HG02870 (cell line): ENCODE measurements around the gene WNT6.

ENCODE experiments used
- ATAC-seq: cut with Tn5 transposase; IDR thresholded peaks from one replicate; pipeline ENCODE4 v1.9.1; 2021; ENCODE audit warnings: mild to moderate bottlenecking, moderate library complexity; ENCODE audit not compliant: unreplicated experiment

Gene WNT6

DNA sequence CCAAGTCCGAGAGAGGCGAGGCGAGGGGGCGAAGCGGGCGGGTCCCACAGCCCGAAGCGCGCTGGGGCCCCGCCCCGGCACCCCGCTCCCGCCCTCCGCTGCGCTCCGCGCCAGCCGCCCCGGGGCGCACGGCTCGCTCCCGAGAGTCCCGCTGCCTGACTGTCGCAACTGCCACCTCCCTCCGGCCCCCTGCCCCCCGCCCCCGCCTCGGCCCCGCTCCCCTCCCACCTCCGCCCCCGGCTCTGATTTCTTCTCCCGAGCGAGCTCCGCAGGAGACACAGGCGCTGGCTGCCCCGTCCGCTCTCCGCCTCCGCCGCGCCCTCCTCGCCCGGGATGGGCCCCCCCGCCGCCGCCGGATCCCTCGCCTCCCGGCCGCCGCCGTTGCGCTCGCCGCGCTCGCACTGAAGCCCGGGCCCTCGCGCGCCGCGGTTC is at the start of gene WNT6:
TSS of gene WNT6 (plus strand) at position 250 of the 432 bp plus-strand sequence. CDS start 233 bp downstream, outside the sequence.
- no peak for ATAC-seq

DNA sequence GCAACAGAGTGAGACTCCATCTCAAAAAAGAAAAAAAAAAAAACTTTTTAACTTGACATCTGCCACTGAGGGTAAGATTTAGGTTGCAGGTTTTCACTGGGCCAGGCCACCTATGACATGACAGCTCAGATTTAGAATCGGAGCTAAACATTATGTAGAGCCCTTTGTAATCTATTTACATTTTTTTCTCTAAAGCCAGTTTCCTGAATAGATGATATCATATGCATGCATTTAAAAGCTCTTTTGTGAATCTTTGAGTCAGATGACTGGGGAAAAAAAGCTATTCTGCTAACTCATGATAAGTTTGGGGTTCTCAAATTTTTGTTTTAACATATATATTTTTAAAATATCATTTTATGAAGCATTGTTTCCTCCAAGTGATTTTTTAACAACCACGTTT is 49.3 kb upstream of the WNT6 start:
- ATAC-seq = no peak

DNA sequence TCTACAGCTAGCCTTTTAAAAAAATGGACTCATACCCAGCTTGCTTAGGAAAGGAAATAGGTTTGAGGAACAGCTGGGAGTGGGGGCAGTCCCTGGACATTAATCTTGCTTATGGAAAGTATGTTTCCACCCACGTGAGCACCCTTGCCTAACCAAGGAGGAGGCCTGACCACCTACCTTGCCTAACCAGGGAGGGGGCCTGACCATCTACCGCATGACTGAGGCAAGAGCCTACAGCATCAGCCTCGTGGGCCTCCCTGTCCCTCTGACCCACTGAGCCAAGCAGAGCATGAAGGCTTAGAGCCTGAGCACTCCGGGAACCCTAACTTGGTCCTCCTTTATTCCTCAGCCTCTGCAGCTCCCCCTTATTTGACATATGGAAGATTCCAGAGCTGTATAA is 48.2 kb upstream of the WNT6 start:
- no peak for ATAC-seq

DNA sequence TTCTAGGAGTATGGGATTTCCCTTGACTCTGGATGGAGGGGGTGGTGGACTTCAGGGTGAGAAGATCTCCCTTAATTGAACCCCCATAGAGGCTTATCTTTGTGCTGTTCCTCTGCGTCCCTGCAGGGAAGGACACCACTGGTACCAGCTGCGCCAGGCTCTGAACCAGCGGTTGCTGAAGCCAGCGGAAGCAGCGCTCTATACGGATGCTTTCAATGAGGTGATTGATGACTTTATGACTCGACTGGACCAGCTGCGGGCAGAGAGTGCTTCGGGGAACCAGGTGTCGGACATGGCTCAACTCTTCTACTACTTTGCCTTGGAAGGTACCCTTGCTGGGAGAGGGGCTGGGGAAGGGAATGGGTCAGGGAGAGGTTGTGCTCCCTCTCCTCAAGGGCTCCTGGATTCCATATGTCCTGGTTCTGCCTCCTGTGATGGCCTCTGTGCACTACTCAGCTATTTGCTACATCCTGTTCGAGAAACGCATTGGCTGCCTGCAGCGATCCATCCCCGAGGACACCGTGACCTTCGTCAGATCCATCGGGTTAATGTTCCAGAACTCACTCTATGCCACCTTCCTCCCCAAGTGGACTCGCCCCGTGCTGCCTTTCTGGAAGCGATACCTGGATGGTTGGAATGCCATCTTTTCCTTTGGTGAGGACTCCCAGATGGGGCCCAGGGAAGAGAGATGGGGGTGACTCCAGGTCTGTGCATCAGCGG is 47.3 kb upstream of the WNT6 start:
- no peak for ATAC-seq

DNA sequence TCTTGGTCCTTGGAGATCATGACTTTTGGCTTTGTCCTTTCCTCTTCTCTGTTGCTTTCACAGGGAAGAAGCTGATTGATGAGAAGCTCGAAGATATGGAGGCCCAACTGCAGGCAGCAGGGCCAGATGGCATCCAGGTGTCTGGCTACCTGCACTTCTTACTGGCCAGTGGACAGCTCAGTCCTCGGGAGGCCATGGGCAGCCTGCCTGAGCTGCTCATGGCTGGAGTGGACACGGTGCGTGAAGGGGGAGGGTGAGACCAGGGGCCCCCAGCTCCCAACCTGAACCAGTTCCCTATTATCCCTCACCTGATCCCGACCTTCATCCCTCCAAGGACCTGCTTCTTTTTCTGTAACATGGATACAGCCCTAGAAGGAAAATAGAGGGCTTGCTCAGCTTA is 46.7 kb upstream of the WNT6 start:
- no peak for ATAC-seq

DNA sequence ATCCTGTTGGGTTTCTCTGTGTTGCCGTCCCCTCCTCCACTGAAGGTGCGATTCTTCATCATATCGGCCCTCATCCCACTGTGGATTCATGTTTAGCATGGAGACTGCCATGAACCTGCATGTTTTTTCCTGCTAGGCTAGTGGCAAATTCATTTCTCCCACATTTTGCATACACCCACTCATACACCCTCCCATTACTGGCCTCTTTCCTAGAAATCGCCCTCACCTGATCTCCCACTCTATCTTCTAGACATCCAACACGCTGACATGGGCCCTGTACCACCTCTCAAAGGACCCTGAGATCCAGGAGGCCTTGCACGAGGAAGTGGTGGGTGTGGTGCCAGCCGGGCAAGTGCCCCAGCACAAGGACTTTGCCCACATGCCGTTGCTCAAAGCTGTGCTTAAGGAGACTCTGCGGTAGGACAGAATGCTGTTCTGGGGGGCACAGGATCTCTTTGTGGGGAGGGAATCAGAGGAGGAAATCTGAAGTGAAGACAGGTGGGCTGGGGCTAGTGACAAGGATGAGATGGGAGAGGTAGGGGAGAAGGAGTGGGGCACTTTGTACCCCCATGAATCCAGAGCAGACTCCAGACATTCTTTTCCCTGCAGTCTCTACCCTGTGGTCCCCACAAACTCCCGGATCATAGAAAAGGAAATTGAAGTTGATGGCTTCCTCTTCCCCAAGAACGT is 45.7 kb upstream of the WNT6 start:
- ATAC-seq = no peak

DNA sequence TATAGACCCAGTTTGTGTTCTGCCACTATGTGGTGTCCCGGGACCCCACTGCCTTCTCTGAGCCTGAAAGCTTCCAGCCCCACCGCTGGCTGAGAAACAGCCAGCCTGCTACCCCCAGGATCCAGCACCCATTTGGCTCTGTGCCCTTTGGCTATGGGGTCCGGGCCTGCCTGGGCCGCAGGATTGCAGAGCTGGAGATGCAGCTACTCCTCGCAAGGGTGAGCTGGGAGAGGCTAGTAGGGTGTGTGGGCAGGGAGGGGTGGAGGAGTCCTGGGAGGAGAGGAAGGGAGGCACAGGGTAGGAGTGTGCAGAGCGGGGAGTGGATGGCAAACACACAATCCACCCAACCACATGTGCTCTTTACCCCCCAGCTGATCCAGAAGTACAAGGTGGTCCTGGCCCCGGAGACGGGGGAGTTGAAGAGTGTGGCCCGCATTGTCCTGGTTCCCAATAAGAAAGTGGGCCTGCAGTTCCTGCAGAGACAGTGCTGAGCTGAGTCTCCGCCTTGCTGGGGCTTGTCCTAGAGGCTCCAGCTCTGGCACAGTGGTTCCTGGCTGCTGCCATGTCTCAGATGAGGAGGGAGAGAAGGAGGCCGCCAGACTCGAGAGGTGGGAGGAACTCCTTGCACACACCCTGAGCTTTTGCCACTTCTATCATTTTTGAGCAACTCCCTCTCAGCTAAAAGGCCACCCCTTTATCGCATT is 44.9 kb upstream of the WNT6 start:
- no peak for ATAC-seq

DNA sequence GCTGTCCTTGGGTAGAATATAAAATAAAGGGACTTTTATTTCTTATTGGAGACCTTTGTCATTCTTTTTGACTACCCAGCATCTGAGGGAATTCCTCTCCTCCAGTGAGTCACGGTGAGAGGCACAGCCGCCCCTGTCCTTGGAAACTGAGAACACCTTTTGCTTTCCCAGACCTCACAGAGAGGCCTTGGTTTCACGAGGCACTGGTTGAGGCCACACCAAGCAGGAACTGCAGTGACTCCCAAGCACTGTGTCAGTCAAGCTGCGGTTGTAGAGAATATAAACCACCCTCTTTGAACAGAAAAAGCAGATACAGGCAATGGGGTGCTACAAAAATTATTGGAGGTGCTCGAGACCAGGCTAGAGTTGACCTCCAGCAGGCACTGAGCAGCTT is 44.4 kb upstream of the WNT6 start:
- no peak for ATAC-seq

DNA sequence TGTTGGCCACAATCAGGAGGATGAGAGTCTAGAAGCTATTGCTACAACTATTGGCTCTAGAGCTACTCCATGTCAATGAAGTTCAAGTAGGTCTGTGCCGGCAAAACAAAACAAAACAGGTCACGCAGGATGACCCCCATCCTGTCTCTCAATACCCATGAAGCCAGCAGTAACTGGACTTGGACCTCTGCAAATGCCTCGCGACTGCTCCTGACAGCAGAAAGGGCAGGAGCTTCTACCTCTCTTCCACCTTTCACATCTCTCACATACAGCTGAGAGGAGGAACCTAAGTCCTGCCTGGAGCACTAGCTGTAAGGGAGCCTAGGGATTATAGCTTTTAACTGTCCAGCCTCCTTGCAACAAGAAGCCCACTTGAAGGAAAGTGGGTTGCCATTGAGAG is 44.0 kb upstream of the WNT6 start:
- ATAC-seq = no peak

DNA sequence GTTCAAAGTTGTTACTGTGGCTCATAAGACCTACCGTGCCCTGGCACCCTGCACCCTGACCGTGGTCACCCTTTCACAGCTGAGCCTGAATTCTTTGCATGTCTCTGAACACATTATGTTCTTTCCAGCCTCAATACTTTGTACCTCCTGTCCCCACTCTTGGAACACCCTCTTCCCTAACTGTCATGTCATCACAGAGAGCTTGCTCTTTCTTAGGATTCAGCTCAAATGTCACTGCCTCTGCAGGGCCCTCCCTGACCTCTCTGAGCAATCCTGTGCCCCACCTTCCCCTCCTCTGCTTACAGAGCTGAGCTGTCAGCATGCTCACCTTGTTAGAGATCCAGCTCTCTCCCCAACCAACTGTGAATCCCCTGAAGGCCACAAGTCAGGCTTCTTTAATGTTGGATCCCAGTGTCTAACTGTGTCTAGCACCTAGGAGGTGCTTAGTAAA is 43.0 kb upstream of the WNT6 start:
- no peak for ATAC-seq

DNA sequence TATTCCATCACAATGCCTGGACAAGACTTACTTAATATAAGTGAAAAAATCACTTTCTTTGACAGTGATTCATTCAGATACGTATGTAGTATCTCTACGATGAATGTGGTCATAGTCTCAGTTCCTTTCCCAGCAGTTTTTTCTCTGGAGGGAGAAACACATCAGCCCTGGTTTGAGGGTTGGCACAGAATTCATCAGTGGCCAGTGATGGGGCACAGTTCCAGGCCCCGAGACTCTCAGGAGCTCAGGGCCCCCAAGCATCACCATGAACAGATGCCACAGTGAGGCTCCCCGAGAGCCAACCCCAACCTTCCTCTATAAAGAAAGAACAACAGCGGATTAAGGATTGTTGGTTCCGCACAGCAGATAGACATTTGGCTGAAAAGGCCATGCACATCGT is 40.5 kb upstream of the WNT6 start:
- no peak for ATAC-seq

DNA sequence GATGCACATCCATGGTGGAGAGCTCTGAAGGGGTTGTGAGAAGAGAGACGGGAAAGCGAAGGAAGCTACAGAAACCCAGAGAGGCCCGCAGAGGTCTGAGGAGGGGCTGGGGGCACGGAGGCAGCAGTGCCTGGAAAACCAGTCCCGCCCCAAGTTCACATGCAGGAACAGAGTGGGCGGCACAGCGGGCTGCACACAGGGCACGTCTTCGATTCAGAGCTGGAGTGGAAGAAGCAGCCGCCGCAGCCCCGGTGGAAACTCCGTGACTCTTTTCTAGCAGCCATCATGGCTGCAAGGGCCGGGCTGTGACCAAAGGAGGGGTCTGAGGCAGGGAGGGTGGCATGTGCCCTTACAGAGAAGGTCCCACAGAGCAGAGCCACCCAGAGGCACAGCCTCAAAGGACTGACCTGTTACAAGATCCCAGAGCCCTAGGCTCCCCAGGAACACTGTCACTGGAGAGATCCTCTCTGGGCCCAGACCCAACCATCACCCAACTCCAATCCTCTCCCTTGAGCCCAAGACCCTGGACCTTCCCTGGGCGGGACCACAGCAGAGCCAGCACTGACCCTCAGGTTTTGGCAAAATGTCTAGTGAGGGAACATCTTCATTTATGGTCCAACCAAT is 38.7 kb upstream of the WNT6 start:
- ATAC-seq = no peak

DNA sequence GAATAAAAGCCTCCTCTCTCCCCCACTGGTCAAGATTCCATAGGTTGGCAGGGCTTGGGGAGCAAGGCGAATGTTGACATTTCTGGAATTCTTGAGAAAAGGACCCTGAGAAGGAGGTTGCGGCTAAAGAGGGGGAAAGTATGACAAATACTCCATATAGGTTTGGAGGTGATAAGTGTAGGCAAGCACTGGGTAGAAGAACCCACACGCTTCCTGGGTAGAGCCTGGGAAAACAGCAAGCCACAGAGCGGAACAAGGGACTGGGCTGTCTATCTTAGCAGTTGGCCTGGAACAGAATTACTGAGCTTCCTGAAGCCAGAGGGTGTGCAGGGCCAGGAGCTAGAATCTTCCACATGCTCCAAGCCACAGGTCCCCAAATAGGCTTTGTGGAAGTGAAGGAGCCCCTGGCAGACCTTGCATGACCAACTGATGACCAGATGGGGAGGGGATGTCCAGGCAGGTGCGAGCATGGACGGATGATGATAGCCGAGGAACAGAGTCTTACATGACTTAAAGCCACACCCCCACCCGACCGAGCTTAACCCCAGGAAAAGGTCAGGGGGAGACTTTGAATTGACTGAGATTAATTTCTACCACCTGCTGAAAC is 37.9 kb upstream of the WNT6 start:
- ATAC-seq = no peak

DNA sequence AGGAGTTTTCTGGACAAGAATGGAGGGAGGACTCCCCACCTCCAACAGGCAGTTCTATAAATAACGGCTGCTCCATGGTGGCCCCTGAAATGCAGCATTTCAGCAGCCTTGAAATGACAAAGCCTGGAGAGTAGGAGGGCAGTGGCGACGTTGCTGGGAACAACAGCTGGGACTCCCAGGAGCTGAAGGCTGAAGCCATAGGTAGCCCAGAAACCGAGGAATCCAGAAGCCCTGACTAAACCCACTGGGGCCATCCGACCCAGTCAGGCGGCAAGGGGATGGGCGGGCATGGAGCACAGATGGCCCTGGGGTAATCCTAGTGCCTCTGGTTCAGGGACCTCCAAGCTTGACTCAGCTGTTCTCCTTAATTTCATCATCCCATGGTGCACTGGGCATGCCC is 37.0 kb upstream of the WNT6 start:
- no peak for ATAC-seq

DNA sequence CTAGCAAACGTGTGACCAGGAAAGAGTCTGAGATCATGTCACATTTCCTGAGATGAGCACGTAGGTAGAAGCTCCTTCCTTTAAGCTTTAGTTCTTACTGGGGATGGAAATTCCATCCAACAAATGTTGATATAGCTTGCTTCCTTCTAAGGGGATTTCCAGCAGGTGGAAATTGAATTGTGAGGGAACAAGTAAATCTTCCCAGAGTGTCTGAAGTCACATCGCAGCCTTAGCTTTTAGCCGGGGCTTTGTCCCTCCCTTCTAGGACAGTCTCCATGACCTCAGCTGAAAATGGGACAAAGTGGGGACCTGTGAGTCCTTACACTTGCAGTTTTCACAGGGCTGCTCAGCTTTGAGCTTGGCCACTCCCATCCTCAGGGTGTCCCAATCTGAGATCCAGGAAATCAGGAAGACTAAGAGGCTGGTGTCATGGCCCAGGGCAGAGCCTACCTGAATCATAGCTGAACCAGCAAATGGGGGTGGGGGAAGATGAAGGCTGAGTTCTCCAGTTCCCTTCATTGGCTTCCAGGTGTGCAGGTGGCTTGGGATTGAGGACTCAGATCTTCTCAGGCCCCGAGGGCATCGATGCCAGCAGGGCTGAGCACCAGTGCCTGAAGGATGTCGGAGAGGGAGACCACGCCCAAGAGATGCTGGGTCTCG is 36.3 kb upstream of the WNT6 start:
- ATAC-seq = no peak

DNA sequence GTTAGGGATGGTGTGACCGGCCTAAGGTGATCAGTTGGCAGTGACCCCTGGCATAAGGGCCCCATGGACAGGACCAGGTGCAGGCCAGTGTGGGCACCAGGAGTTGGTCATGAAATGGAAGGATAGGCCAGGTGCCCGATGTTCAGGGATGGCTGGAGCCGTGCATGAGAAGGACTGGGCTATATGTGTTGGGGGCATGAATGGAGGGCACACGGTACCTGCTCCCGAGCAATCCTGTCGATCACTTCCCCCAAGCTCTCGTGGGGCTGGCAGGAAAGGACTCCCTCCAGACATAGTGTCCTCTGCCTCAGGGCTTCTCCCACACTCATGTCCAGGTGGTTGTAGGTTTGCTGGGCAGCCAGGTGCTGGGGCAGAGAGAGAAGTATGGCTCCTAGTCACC is 35.6 kb upstream of the WNT6 start:
- ATAC-seq = no peak

DNA sequence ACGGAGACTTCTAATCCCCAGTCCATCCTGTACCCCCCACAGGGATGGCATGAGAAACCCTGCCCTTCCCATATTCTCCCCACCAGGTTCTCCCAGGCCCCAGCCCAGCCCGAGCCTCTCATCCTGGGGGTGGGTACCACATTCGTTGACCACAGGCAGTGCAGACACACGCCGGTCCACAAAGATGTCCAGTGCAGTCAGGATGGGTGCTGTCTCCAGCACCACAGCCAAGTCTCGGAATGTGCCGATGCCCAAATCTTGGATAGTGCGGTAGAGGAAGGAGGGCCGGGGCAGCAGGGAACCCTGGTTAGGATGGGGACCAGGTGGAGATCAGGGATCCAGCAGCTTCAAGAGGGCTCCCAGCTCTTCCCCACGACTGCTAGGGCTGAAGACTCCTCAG is 32.8 kb upstream of the WNT6 start:
- no peak for ATAC-seq

DNA sequence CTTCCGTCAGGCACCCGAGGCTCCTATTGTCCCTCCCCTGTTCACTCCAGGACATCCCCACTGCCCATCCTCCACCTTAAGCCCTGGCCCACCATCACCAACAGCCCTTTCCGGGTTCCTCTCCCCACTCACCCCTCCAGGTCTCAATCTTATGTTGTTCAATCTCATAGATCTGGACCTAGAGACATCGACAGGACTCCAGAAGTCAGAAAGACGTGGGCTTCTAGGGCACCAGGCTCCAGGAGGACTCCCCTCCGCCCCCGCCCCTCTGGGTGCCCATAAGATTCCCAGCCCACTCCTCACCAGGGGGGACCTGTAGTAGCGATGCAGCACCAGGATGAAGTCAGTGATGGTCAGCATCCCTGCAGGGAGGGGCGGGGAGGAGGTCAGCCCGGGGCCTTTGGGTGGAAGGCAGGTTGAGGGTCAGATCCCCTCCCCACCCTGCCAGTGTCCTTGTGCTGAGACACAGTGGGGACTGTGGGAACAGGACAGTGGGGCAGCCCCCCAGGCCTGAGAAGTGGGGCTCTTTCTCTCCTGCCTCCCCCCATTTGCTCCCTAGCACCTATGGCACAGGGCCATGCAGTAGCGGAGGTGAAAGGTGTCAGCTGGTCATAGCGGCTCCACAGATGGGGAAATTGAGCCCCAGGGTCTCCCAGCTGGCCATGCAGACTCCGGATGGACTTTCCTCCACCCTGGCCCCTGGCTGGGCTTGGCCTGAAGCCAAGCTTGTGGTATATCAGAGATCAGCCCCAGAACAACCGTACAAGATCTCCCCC is 31.7 kb upstream of the WNT6 start:
- no peak for ATAC-seq

DNA sequence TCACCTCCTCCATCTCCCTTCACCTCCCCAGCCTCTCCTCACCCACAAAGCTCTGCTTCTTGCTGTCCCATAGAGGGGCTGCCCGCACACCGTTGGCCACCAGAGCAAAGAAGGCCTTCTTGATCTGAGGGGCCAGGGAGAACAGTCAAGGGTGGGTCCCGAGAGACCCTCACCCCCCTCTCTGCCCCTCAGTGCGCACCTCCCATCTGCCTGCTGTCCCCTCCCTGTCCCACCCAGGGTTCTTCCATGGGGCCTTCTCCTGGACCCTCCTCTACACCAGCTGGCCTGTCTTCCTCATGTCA is 31.2 kb upstream of the WNT6 start:
- no peak for ATAC-seq

DNA sequence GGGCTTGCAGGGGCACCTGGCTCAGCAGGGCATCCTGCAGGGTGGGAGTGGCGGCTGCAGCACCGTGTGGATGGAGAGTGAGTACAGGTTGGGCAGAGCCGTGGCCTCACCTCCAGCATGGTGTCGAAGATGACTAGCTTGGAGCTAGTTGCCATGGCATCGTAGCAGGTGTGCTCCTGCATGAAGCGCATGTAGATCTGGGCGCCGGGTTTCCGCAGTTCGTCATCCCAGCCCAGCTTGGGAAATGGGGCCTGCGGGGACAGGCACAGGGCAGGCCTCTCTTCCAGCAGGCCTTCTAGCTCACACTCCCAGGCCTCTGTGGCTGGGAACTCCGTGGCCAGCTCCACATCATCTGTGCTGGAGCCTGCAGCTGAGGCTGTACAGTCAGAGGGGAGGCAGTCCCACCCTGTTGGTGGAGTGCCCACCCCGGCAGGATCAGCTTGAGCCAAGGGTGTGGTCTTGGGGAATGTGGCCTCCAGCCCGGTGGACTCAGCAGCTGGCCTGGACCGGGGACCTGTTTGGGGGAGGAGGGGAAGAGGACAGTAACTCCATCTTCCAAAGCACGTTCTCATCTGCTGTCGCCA is 29.6 kb upstream of the WNT6 start:
- ATAC-seq = no peak
